Common myeloid progenitor, CD34-positive (primary cell): ENCODE data around the gene RECQL5. TPM values are rescaled to one million over a fixed set of nuclear protein-coding genes. Genes with fewer than 3 reads are reported as not detected.

Experiments used
- CTCF ChIA-PET: fragments of 350-600 bp; sonication (Branson Sonifier 250); formaldehyde crosslinking; loops from one replicate; lab custom pipeline; 2021; ENCODE audit warnings: antibody characterized with exemption; lab: Charles Lee
- POLR2A ChIA-PET: fragments of 350-600 bp; sonication (Branson Sonifier 250); formaldehyde crosslinking; loops from one replicate; lab custom pipeline; 2021; ENCODE audit warnings: antibody characterized with exemption; lab: Charles Lee
- DNase-seq, 3 donors: peaks; one replicate each; pipeline versions ENCODE4 v3.0.0 to v3.0.0-alpha.2; 2013
- H3K27ac ChIP-seq, 2 experiments: 1 replicate in 1 of 2; 2 replicates in 1 of 2; pipeline ENCODE4 v1.7.0; 2013; ENCODE audit warnings: inconsistent platforms in 2 of 2, low read length in 2 of 2, mild to moderate bottlenecking in 2 of 2, low read depth in 1 of 2, moderate library complexity in 1 of 2; ENCODE audit not compliant: severe bottlenecking in 2 of 2, insufficient read depth in 1 of 2, poor library complexity in 1 of 2
- H3K27me3 ChIP-seq, 5 experiments: replicated peaks in 2 of 5; 1 replicate in 3 of 5; 2 replicates in 2 of 5; pipeline versions ENCODE4 v1.6.1 to v1.7.0; 2013; ENCODE audit warnings: low read length in 4 of 5, mild to moderate bottlenecking in 2 of 5, moderate library complexity in 2 of 5, inconsistent platforms in 1 of 5; ENCODE audit not compliant: insufficient read depth in 5 of 5, control insufficient read depth in 4 of 5
- H3K36me3 ChIP-seq, 4 experiments: 1 replicate in 2 of 4; 2 replicates in 2 of 4; pipeline versions ENCODE4 v1.6.1 to v1.7.0; 2013; ENCODE audit warnings: low read length in 3 of 4, control low read depth in 1 of 4, mild to moderate bottlenecking in 1 of 4; ENCODE audit not compliant: control insufficient read depth in 4 of 4, insufficient read depth in 4 of 4
- H3K4me1 ChIP-seq, 4 experiments: 1 replicate in 3 of 4; 2 replicates in 1 of 4; pipeline versions ENCODE4 v1.6.1 to v1.7.1; 2013; ENCODE audit warnings: low read length in 3 of 4, mild to moderate bottlenecking in 3 of 4, control low read depth in 1 of 4, inconsistent platforms in 1 of 4, moderate library complexity in 1 of 4; ENCODE audit not compliant: control insufficient read depth in 4 of 4, insufficient read depth in 4 of 4; ENCODE audit errors: control extremely low read depth in 1 of 4
- H3K4me3 ChIP-seq, 7 experiments: 1 replicate in 4 of 7; 2 replicates in 3 of 7; pipeline versions ENCODE4 v1.5.1 to v1.7.0; 2013; ENCODE audit warnings: mild to moderate bottlenecking in 7 of 7, low read length in 6 of 7, moderate library complexity in 6 of 7, inconsistent platforms in 2 of 7, low read depth in 2 of 7, control low read depth in 1 of 7; ENCODE audit not compliant: insufficient read depth in 4 of 7, control insufficient read depth in 1 of 7; ENCODE audit errors: extremely low read depth in 1 of 7
- H3K9me3 ChIP-seq, 5 experiments: 1 replicate in 4 of 5; 2 replicates in 1 of 5; pipeline versions ENCODE4 v1.6.1 to v1.7.1; 2013; ENCODE audit warnings: low read length in 4 of 5, mild to moderate bottlenecking in 2 of 5, inconsistent platforms in 1 of 5, low read depth in 1 of 5, moderate library complexity in 1 of 5; ENCODE audit not compliant: control insufficient read depth in 4 of 5, insufficient read depth in 2 of 5; ENCODE audit errors: control extremely low read depth in 1 of 5
- WGBS: methylation state at CpG from one replicate; pipeline ENCODE4 v1.1.5; 2013; ENCODE audit not compliant: insufficient coverage; 5-methylcytosine and 5-hydroxymethylcytosine counted together
- polyA plus RNA-seq: library from polyadenylated mRNA; unstranded; fragments of 120-200 nt; gene quantifications from one replicate; pipeline ENCODE4 v1.2.1, GENCODE V29; 2013

Gene RECQL5
- polyA plus RNA-seq, result 35.8 TPM

- Histone ChIP-seq H3K36me3 (peaks cover 22 to 47% (median 37%) of the 10 kb centered on the region in 4 experiments), H3K27me3 (no peaks in the 10 kb centered on the region), H3K4me1 (peaks cover 16 to 26% (median 21%) of the 10 kb centered on the region in 4 experiments), H3K27ac (peak within 1 kb of the TSS; percentile 96 to 98), H3K9me3 (no peaks in the 10 kb centered on the region), H3K4me3 (peak within 1 kb of the TSS; percentile 89 to 100 (median 100))
- ChIA-PET CTCF (interaction anchor here (0.8 to 2.3 kb wide), 13 partner anchors 8 to 89 kb away, joined by 3 to 17 read pairs (median 4); no protein-coding TSS in a partner anchor), POLR2A (interaction anchor here (1.0 to 1.5 kb wide), 3 partner anchors 13 to 31 kb away, joined by 4 to 5 read pairs (median 4); a partner anchor contains a TSS)
- DNase-seq, result peak; percentile 98 to 99 (median 99)
- WGBS, result 0% methylated on average over 47 of the region's 55 CpGs
These were observed at the start of gene RECQL5, which contains the start of gene SAP30BP for GRCh38 chr17:75666959-75667790. RECQL5 (minus strand) TSS chr17:75667154; CDS start chr17:75666557, 597 bp downstream. SAP30BP (plus strand) TSS chr17:75667338; CDS start chr17:75667373, 35 bp downstream.

GRCh38 chr17:75712446-75712845 is 45.5 kb upstream of the RECQL5 start:
- no peak overlapping the region for H3K27ac ChIP-seq
- H3K4me1 ChIP-seq, result peaks cover 0 to 10% (median 2%) of the 10 kb centered on the region in 4 experiments
- H3K27me3 ChIP-seq, result no peaks in the 10 kb centered on the region
- no peak overlapping the region for H3K4me3 ChIP-seq
- POLR2A ChIA-PET, result no interaction called here
- CTCF ChIA-PET, result interaction anchor here (1.3 to 1.6 kb wide), 2 partner anchors 8 to 87 kb away, joined by 3 to 4 read pairs; no protein-coding TSS in a partner anchor
- no peaks in the 10 kb centered on the region for H3K9me3 ChIP-seq
- WGBS, result no CpG with 5 or more reads among the region's 2 CpGs
- no peak for DNase-seq
- H3K36me3 ChIP-seq, result peaks cover 0 to 13% (median 9%) of the 10 kb centered on the region in 4 experiments

GRCh38 chr17:75707079-75707571 is 40.2 kb upstream of the RECQL5 start:
- no peaks in the 10 kb centered on the region for H3K27me3 ChIP-seq
- no peaks in the 10 kb centered on the region for H3K9me3 ChIP-seq
- WGBS, result 34% methylated on average over 10 of the region's 12 CpGs
- DNase-seq, result peak in 2 of 3 donors; percentile 64 to 81
- no peak overlapping the region for H3K4me3 ChIP-seq
- CTCF ChIA-PET, result interaction anchor here (0.6 to 1.4 kb wide), 4 partner anchors 18 to 77 kb away, joined by 3 to 4 read pairs (median 4); no protein-coding TSS in a partner anchor
- peaks cover 0 to 26% (median 8%) of the 10 kb centered on the region in 4 experiments for H3K4me1 ChIP-seq
- peaks cover 2 to 65% (median 43%) of the 10 kb centered on the region in 4 experiments for H3K36me3 ChIP-seq
- peak overlapping the region; percentile 50 to 72 for H3K27ac ChIP-seq
- POLR2A ChIA-PET, result interaction anchor here (0.8 to 1.2 kb wide), 3 partner anchors 19 to 41 kb away, joined by 3 to 4 read pairs (median 3); no protein-coding TSS in a partner anchor

- POLR2A ChIA-PET, result interaction anchor here (0.6 to 1.2 kb wide), 3 partner anchors 23 to 48 kb away, joined by 3 read pairs; no protein-coding TSS in a partner anchor
These were observed 39.2 kb upstream of the RECQL5 start for GRCh38 chr17:75706042-75706728.

GRCh38 chr17:75704963-75705875 is 38.3 kb upstream of the RECQL5 start:
- WGBS, result 97% methylated on average over 23 of the region's 27 CpGs
- Histone ChIP-seq H3K27ac (no peak overlapping the region), H3K27me3 (no peaks in the 10 kb centered on the region), H3K9me3 (no peaks in the 10 kb centered on the region), H3K4me1 (peaks cover 0 to 26% (median 8%) of the 10 kb centered on the region in 4 experiments), H3K36me3 (peaks cover 2 to 84% (median 61%) of the 10 kb centered on the region in 4 experiments), H3K4me3 (no peak overlapping the region)
- DNase-seq, result no peak
- CTCF ChIA-PET, result interaction anchor here (0.9 to 1.3 kb wide), 7 partner anchors 8 to 53 kb away, joined by 3 to 5 read pairs (median 3); partner anchors contain the start of gene ITGB4
- POLR2A ChIA-PET, result interaction anchor here (0.6 kb wide), 1 partner anchor 47 kb away, joined by 3 read pairs; no protein-coding TSS in a partner anchor

More at GRCh38 chr17:75706042-75706728, 39.2 kb upstream of the RECQL5 start:
- CTCF ChIA-PET, result interaction anchor here (1.3 kb wide), 2 partner anchors 15 to 54 kb away, joined by 4 to 5 read pairs; partner anchors contain the start of gene ITGB4
- peak overlapping the region in 1 of 2 experiments; percentile 50 for H3K27ac ChIP-seq
- peaks cover 2 to 74% (median 52%) of the 10 kb centered on the region in 4 experiments for H3K36me3 ChIP-seq
- DNase-seq, result no peak
- no peaks in the 10 kb centered on the region for H3K27me3 ChIP-seq
- no peaks in the 10 kb centered on the region for H3K9me3 ChIP-seq
- H3K4me1 ChIP-seq, result peaks cover 0 to 26% (median 8%) of the 10 kb centered on the region in 4 experiments
- 88% methylated on average over 12 of the region's 20 CpGs for WGBS
- no peak overlapping the region for H3K4me3 ChIP-seq
